Naive thymus-derived CD8-positive, alpha-beta T cell (primary cell): ENCODE results near the gene DCLK2. TPM values are rescaled to one million over a fixed set of nuclear protein-coding genes. Genes with fewer than 3 reads are reported as not detected.

Source experiments
- ATAC-seq, 2 donors: fragments of 150-1000 bp; cut with Tn5 transposase in 1 of 2; sonication (Bioruptor Pico), chemical (Tn5 transposase) in 1 of 2; 1 replicate in 1 of 2; 2 replicates in 1 of 2; pipeline ENCODE4 v1.10.0; 2021; ENCODE audit warnings: mild to moderate bottlenecking in 2 of 2, moderate library complexity in 2 of 2
- POLR2A ChIA-PET: fragments of 350-600 bp; sonication (Branson Sonifier 250); formaldehyde crosslinking; loops from one replicate; lab custom pipeline; 2021; ENCODE audit warnings: antibody characterized with exemption; lab: Charles Lee
- DNase-seq, 10 donors: peaks; one replicate each; pipeline versions ENCODE4 v3.0.0 to v3.0.0-alpha.2; 2020 to 2022
- H3K27ac Mint-ChIP-seq, 10 donors: one replicate each; pipeline ENCODE4 v1.8.0; 2020 to 2022; ENCODE audit warnings: mild to moderate bottlenecking in 10 of 10, mixed read lengths in 10 of 10, moderate library complexity in 4 of 10, inconsistent platforms in 1 of 10
- H3K27me3 Mint-ChIP-seq, 5 donors: one replicate each; pipeline ENCODE4 v1.8.0; 2021 to 2022; ENCODE audit warnings: mixed read lengths in 5 of 5
- H3K36me3 Mint-ChIP-seq, 3 donors: one replicate each; pipeline ENCODE4 v1.8.0; 2020 to 2022; ENCODE audit warnings: mixed read lengths in 3 of 3, mild to moderate bottlenecking in 2 of 3, inconsistent platforms in 1 of 3
- H3K4me1 Mint-ChIP-seq, 4 donors: one replicate each; pipeline ENCODE4 v1.8.0; 2021 to 2022; ENCODE audit warnings: mixed read lengths in 4 of 4
- H3K4me3 Mint-ChIP-seq, 10 donors: one replicate each; pipeline ENCODE4 v1.8.0; 2020 to 2022; ENCODE audit warnings: mild to moderate bottlenecking in 10 of 10, mixed read lengths in 10 of 10, moderate library complexity in 6 of 10, inconsistent platforms in 1 of 10
- H3K9me3 Mint-ChIP-seq, 9 donors: one replicate each; pipeline ENCODE4 v1.8.0; 2020 to 2022; ENCODE audit warnings: mixed read lengths in 9 of 9, mild to moderate bottlenecking in 3 of 9, inconsistent platforms in 1 of 9, moderate library complexity in 1 of 9
- polyA plus RNA-seq, 3 donors: library from polyadenylated mRNA; unstranded; fragments of 300-500 nt; fragmentation: Illumina TruSeq; gene quantifications; one replicate each; pipeline ENCODE4 v1.2.3, GENCODE V29; 2021
- total RNA-seq, 8 experiments: library from RNA in 2 of 8; stranded (reverse) in 2 of 8; gene quantifications; one replicate each; pipeline ENCODE4 v1.2.3 and lab custom pipeline; 2021 to 2026

The DCLK2 gene
- total and polyA plus RNA-seq, 5 experiments from 2014 or later, result 0.20 TPM; not detected in 4

- Mint-ChIP-seq H3K36me3 (no peaks in the 10 kb centered on the region), H3K4me3 (no peak overlapping the region), H3K27me3 (peaks cover 21 to 39% (median 26%) of the 10 kb centered on the region in 5 donors), H3K27ac (no peak overlapping the region), H3K9me3 (peaks cover 0 to 12% (median 1%) of the 10 kb centered on the region in 9 donors), H3K4me1 (peaks cover 0 to 3% (median 0%) of the 10 kb centered on the region in 4 donors)
- ATAC-seq (no peak), DNase-seq (no peak)
- POLR2A ChIA-PET, result no interaction called here
Observed at GRCh38 chr4:150072906-150073714, 5.1 kb upstream of the DCLK2 start.

- peaks cover 0 to 12% (median 1%) of the 10 kb centered on the region in 9 donors for H3K9me3 Mint-ChIP-seq
- no peak for DNase-seq
- POLR2A ChIA-PET, result no interaction called here
Observed at GRCh38 chr4:150074064-150074463, 4.2 kb upstream of the DCLK2 start.

GRCh38 chr4:150078579-150079080 is 385 bp downstream of the DCLK2 start:
- peaks cover 26 to 60% (median 36%) of the 10 kb centered on the region in 5 donors for H3K27me3 Mint-ChIP-seq

More at GRCh38 chr4:150074064-150074463, 4.2 kb upstream of the DCLK2 start:
- ATAC-seq, result no peak
- Mint-ChIP-seq H3K36me3 (no peaks in the 10 kb centered on the region), H3K4me3 (no peak overlapping the region), H3K27ac (no peak overlapping the region), H3K4me1 (peaks cover 0 to 3% (median 0%) of the 10 kb centered on the region in 4 donors), H3K27me3 (peaks cover 18 to 36% (median 23%) of the 10 kb centered on the region in 5 donors)

GRCh38 chr4:150079081-150079581 is 886 bp downstream of the DCLK2 start:
- POLR2A ChIA-PET, result no interaction called here
- no peak for ATAC-seq
- peaks cover 0 to 14% (median 4%) of the 10 kb centered on the region in 9 donors for H3K9me3 Mint-ChIP-seq

More at GRCh38 chr4:150078579-150079080, 385 bp downstream of the DCLK2 start:
- peak in 1 of 10 donors; percentile 5 for DNase-seq
- H3K4me1 Mint-ChIP-seq, result peaks cover 0 to 7% (median 4%) of the 10 kb centered on the region in 4 donors
- no peak for ATAC-seq
- no peaks in the 10 kb centered on the region for H3K36me3 Mint-ChIP-seq
- POLR2A ChIA-PET, result no interaction called here
- H3K4me3 Mint-ChIP-seq, result peak overlapping the region in 3 of 10 donors; percentile 47 to 83 (median 65)
- no peak overlapping the region for H3K27ac Mint-ChIP-seq
- peaks cover 0 to 14% (median 4%) of the 10 kb centered on the region in 9 donors for H3K9me3 Mint-ChIP-seq

GRCh38 chr4:150080337-150080736 is 2.1 kb downstream of the DCLK2 start:
- DNase-seq (no peak), ATAC-seq (no peak)
- no peak overlapping the region for H3K27ac Mint-ChIP-seq
- H3K4me3 Mint-ChIP-seq, result no peak overlapping the region
- POLR2A ChIA-PET, result interaction anchor here (0.6 kb wide), 1 partner anchor 30 kb away, joined by 3 read pairs; no protein-coding TSS in a partner anchor
- H3K36me3 Mint-ChIP-seq, result no peaks in the 10 kb centered on the region
- H3K9me3 Mint-ChIP-seq, result peaks cover 0 to 10% (median 4%) of the 10 kb centered on the region in 9 donors
- peaks cover 0 to 7% (median 4%) of the 10 kb centered on the region in 4 donors for H3K4me1 Mint-ChIP-seq
- H3K27me3 Mint-ChIP-seq, result peaks cover 21 to 53% (median 36%) of the 10 kb centered on the region in 5 donors

More at GRCh38 chr4:150079081-150079581, 886 bp downstream of the DCLK2 start:
- Mint-ChIP-seq H3K27ac (no peak overlapping the region), H3K27me3 (peaks cover 26 to 60% (median 36%) of the 10 kb centered on the region in 5 donors), H3K4me3 (peak overlapping the region; percentile 36 to 83 (median 71)), H3K4me1 (peaks cover 0 to 7% (median 4%) of the 10 kb centered on the region in 4 donors), H3K36me3 (no peaks in the 10 kb centered on the region)
- DNase-seq, result no peak

- H3K27me3 Mint-ChIP-seq, result peaks cover 16 to 48% (median 32%) of the 10 kb centered on the region in 5 donors
- POLR2A ChIA-PET, result no interaction called here
- H3K27ac Mint-ChIP-seq, result no peak overlapping the region
- peaks cover 0 to 7% (median 4%) of the 10 kb centered on the region in 4 donors for H3K4me1 Mint-ChIP-seq
- DNase-seq (no peak), ATAC-seq (no peak)
- H3K4me3 Mint-ChIP-seq, result peak overlapping the region in 1 of 10 donors; percentile 1
- no peaks in the 10 kb centered on the region for H3K36me3 Mint-ChIP-seq
- H3K9me3 Mint-ChIP-seq, result peaks cover 0 to 10% (median 4%) of the 10 kb centered on the region in 9 donors
Observed at GRCh38 chr4:150080875-150081274, 2.6 kb downstream of the DCLK2 start.

- H3K4me1 Mint-ChIP-seq, result peaks cover 0 to 7% (median 4%) of the 10 kb centered on the region in 4 donors
- H3K27ac Mint-ChIP-seq, result no peak overlapping the region
- H3K27me3 Mint-ChIP-seq, result peaks cover 9 to 34% (median 20%) of the 10 kb centered on the region in 5 donors
- H3K4me3 Mint-ChIP-seq, result no peak overlapping the region
- DNase-seq, result no peak
- no peak for ATAC-seq
- H3K9me3 Mint-ChIP-seq, result peaks cover 0 to 3% (median 0%) of the 10 kb centered on the region in 9 donors
- POLR2A ChIA-PET, result no interaction called here
- H3K36me3 Mint-ChIP-seq, result no peaks in the 10 kb centered on the region
Observed at GRCh38 chr4:150082241-150082640, 4.0 kb downstream of the DCLK2 start.

- H3K27me3 Mint-ChIP-seq, result peaks cover 0 to 10% (median 6%) of the 10 kb centered on the region in 5 donors
- DNase-seq (no peak), ATAC-seq (no peak)
- no peak overlapping the region for H3K4me3 Mint-ChIP-seq
- H3K9me3 Mint-ChIP-seq, result peaks cover 0 to 3% (median 0%) of the 10 kb centered on the region in 9 donors
- POLR2A ChIA-PET, result no interaction called here
- no peaks in the 10 kb centered on the region for H3K36me3 Mint-ChIP-seq
- no peak overlapping the region for H3K27ac Mint-ChIP-seq
- H3K4me1 Mint-ChIP-seq, result no peaks in the 10 kb centered on the region
Observed at GRCh38 chr4:150087006-150087405, 8.8 kb downstream of the DCLK2 start.

- Mint-ChIP-seq H3K27me3 (peaks cover 0 to 8% (median 4%) of the 10 kb centered on the region in 5 donors), H3K4me3 (no peak overlapping the region)
Observed at GRCh38 chr4:150089732-150090131, 11.5 kb downstream of the DCLK2 start.

GRCh38 chr4:150090836-150091235 is 12.6 kb downstream of the DCLK2 start:
- peaks cover 0 to 2% (median 0%) of the 10 kb centered on the region in 9 donors for H3K9me3 Mint-ChIP-seq
- H3K4me1 Mint-ChIP-seq, result no peaks in the 10 kb centered on the region
- ATAC-seq, result no peak
- no peak overlapping the region for H3K27ac Mint-ChIP-seq
- H3K27me3 Mint-ChIP-seq, result peaks cover 0 to 7% (median 4%) of the 10 kb centered on the region in 5 donors
- H3K4me3 Mint-ChIP-seq, result no peak overlapping the region
- no peak for DNase-seq
- no peaks in the 10 kb centered on the region for H3K36me3 Mint-ChIP-seq
- POLR2A ChIA-PET, result no interaction called here

More at GRCh38 chr4:150089732-150090131, 11.5 kb downstream of the DCLK2 start:
- no peaks in the 10 kb centered on the region for H3K36me3 Mint-ChIP-seq
- DNase-seq, result no peak
- no peaks in the 10 kb centered on the region for H3K4me1 Mint-ChIP-seq
- H3K27ac Mint-ChIP-seq, result no peak overlapping the region
- POLR2A ChIA-PET, result no interaction called here
- no peak for ATAC-seq
- peaks cover 0 to 3% (median 0%) of the 10 kb centered on the region in 9 donors for H3K9me3 Mint-ChIP-seq

GRCh38 chr4:150094676-150095075 is 16.4 kb downstream of the DCLK2 start:
- no peak for ATAC-seq
- POLR2A ChIA-PET, result no interaction called here
- no peak for DNase-seq
- H3K27ac Mint-ChIP-seq, result no peak overlapping the region
- peaks cover 0 to 2% (median 0%) of the 10 kb centered on the region in 9 donors for H3K9me3 Mint-ChIP-seq
- H3K4me1 Mint-ChIP-seq, result no peaks in the 10 kb centered on the region
- no peak overlapping the region for H3K4me3 Mint-ChIP-seq
- H3K36me3 Mint-ChIP-seq, result no peaks in the 10 kb centered on the region
- peaks cover 0 to 2% (median 0%) of the 10 kb centered on the region in 5 donors for H3K27me3 Mint-ChIP-seq

- H3K27me3 Mint-ChIP-seq, result peaks cover 0 to 4% (median 0%) of the 10 kb centered on the region in 5 donors
- no peaks in the 10 kb centered on the region for H3K4me1 Mint-ChIP-seq
- DNase-seq (no peak), ATAC-seq (no peak)
- no peak overlapping the region for H3K4me3 Mint-ChIP-seq
- no peaks in the 10 kb centered on the region for H3K36me3 Mint-ChIP-seq
- POLR2A ChIA-PET, result no interaction called here
- no peak overlapping the region for H3K27ac Mint-ChIP-seq
- peaks cover 0 to 2% (median 0%) of the 10 kb centered on the region in 9 donors for H3K9me3 Mint-ChIP-seq
Observed at GRCh38 chr4:150096625-150097024, 18.4 kb downstream of the DCLK2 start.
